HepG2 (cell line): ENCODE results near the gene IPP. TPM values are rescaled to one million over a fixed set of nuclear protein-coding genes. Genes with fewer than 3 reads are reported as not detected.

ENCODE experiments used
- ATF1 ChIP-seq: IDR thresholded peaks from 2 replicates; pipeline ENCODE4 v1.6.1; 2016; ENCODE audit warnings: mild to moderate bottlenecking, control low read depth
- ERF ChIP-seq: IDR thresholded peaks from 2 replicates; pipeline ENCODE4 v1.6.1; 2018; ENCODE audit warnings: missing biosample characterization, missing genetic modification reagents
- ESRRA ChIP-seq: sonication (generic); formaldehyde crosslinking; IDR thresholded peaks from 2 replicates; pipeline ENCODE4 v1.5.1; 2020; ENCODE audit warnings: mild to moderate bottlenecking, low read depth, missing genetic modification reagents
- EZH2 ChIP-seq: conservative IDR thresholded peaks from 2 replicates; pipeline ENCODE4 v1.6.1; 2012; ENCODE audit warnings: mild to moderate bottlenecking, low read depth, low read length, moderate library complexity
- FOXJ3 ChIP-seq: sonication (generic); formaldehyde crosslinking; IDR thresholded peaks from 2 replicates; pipeline ENCODE4 v1.4.0; 2020; ENCODE audit warnings: missing genetic modification reagents, mild to moderate bottlenecking, borderline replicate concordance
- ISX ChIP-seq: sonication (generic); formaldehyde crosslinking; conservative IDR thresholded peaks from 2 replicates; pipeline ENCODE4 v1.5.0; 2020; ENCODE audit warnings: missing genetic modification reagents
- KDM5A ChIP-seq: fragments of 200-600 bp; sonication (generic); IDR thresholded peaks from 2 replicates; pipeline ENCODE4 v1.7.0; 2018; ENCODE audit warnings: antibody characterized with exemption, mild to moderate bottlenecking, low read length, borderline replicate concordance
- KDM6A ChIP-seq: IDR thresholded peaks from 2 replicates; pipeline ENCODE4 v1.6.1; 2016; ENCODE audit warnings: low read depth
- NR2F2 ChIP-seq: IDR thresholded peaks from 2 replicates; pipeline ENCODE4 v1.6.1; 2012; ENCODE audit warnings: low read depth, inconsistent platforms, borderline replicate concordance
- NR3C1 ChIP-seq: sonication (generic); formaldehyde crosslinking; IDR thresholded peaks from 2 replicates; pipeline ENCODE4 v1.4.0; 2020; ENCODE audit warnings: missing genetic modification reagents
- PPARG ChIP-seq: conservative IDR thresholded peaks from 2 replicates; pipeline ENCODE4 v1.6.1; 2016; ENCODE audit warnings: missing biosample characterization, missing genetic modification reagents
- REL ChIP-seq: sonication (generic); formaldehyde crosslinking; conservative IDR thresholded peaks from 2 replicates; pipeline ENCODE4 v1.8.0; 2022; ENCODE audit warnings: mild to moderate bottlenecking, missing genetic modification reagents, moderate library complexity
- SIX1 ChIP-seq: sonication (generic); formaldehyde crosslinking; IDR thresholded peaks from 2 replicates; pipeline ENCODE4 v1.4.0; 2020; ENCODE audit warnings: missing genetic modification reagents, borderline replicate concordance
- SNAI1 ChIP-seq: sonication (generic); formaldehyde crosslinking; IDR thresholded peaks from 2 replicates; pipeline ENCODE4 v1.5.0; 2020; ENCODE audit warnings: mild to moderate bottlenecking, missing genetic modification reagents, borderline replicate concordance
- ZC3H13 ChIP-seq: sonication (generic); formaldehyde crosslinking; IDR thresholded peaks from 2 replicates; pipeline ENCODE4 v1.8.1; 2023; ENCODE audit warnings: mild to moderate bottlenecking, missing genetic modification reagents, moderate library complexity
- ZKSCAN1 ChIP-seq: fragments of 150-350 bp; IDR thresholded peaks from 2 replicates; pipeline ENCODE4 v1.6.1; 2014; ENCODE audit warnings: low read length
- ZNF292 ChIP-seq: sonication (generic); formaldehyde crosslinking; IDR thresholded peaks from 2 replicates; pipeline ENCODE4 v1.8.1; 2022; ENCODE audit warnings: mild to moderate bottlenecking, low read depth, missing genetic modification reagents, borderline replicate concordance
- ZNF383 ChIP-seq: sonication (generic); formaldehyde crosslinking; IDR thresholded peaks from 2 replicates; pipeline ENCODE4 v1.4.0; 2020; ENCODE audit warnings: missing genetic modification reagents, mild to moderate bottlenecking, borderline replicate concordance
- ZNF589 ChIP-seq: sonication (generic); formaldehyde crosslinking; conservative IDR thresholded peaks from 2 replicates; pipeline ENCODE4 v1.8.0; 2022; ENCODE audit warnings: mild to moderate bottlenecking, moderate library complexity, missing genetic modification reagents
- ZNF75D ChIP-seq: sonication (generic); formaldehyde crosslinking; IDR thresholded peaks from 2 replicates; pipeline ENCODE4 v1.8.1; 2023; ENCODE audit warnings: missing genetic modification reagents, mild to moderate bottlenecking, borderline replicate concordance
- ZNF777 ChIP-seq: sonication (generic); formaldehyde crosslinking; IDR thresholded peaks from 2 replicates; pipeline ENCODE4 v1.4.0; 2020; ENCODE audit warnings: missing genetic modification reagents
- ZNF792 ChIP-seq: IDR thresholded peaks from 2 replicates; pipeline ENCODE4 v1.6.1; 2016
- polyA plus RNA-seq, 8 experiments: library from polyadenylated mRNA; depleted of rRNA in 3 of 8; stranded (reverse) in 7 of 8; unstranded in 1 of 8; fragments of >200 nt; fragmentation: Illumina TruSeq in 4 of 8; extraction: Trizol in 4 of 8; gene quantifications; 2 replicates each; pipeline versions ENCODE4 v1.2.1 to v1.2.3, GENCODE V29; 2011 to 2016; ENCODE audit warnings: low read depth in 4 of 8, missing spikeins in 1 of 8, mixed read lengths in 1 of 8; ENCODE audit not compliant: insufficient read depth in 1 of 8
- total RNA-seq, 5 experiments: library from RNA; depleted of rRNA; stranded (reverse); fragments of >200 nt; fragmentation: Illumina TruSeq; extraction: Trizol; gene quantifications; 2 replicates each; pipeline ENCODE4 v1.2.3, GENCODE V29; 2016; ENCODE audit warnings: low read depth in 1 of 5
- TF ChIP-seq, protein P1 (sequence below): sonication (generic); formaldehyde crosslinking; IDR thresholded peaks from 2 replicates; pipeline ENCODE4 v1.4.0; 2020; ENCODE audit warnings: missing genetic modification reagents
- TF ChIP-seq, protein P2 (sequence below): sonication (generic); formaldehyde crosslinking; IDR thresholded peaks from 2 replicates; pipeline ENCODE4 v1.4.0; 2020; ENCODE audit warnings: mild to moderate bottlenecking, missing genetic modification reagents
- TF ChIP-seq, protein P3 (sequence below): sonication (generic); formaldehyde crosslinking; IDR thresholded peaks from 2 replicates; pipeline ENCODE4 v1.9.0; 2022; ENCODE audit warnings: low read depth, missing genetic modification reagents

IPP gene
- total and polyA plus RNA-seq, 2 of the 13 experiments (the other 11 are each of a cell fraction or from before 2014, with no cell fraction given), result 3.0 to 9.7 TPM

DNA sequence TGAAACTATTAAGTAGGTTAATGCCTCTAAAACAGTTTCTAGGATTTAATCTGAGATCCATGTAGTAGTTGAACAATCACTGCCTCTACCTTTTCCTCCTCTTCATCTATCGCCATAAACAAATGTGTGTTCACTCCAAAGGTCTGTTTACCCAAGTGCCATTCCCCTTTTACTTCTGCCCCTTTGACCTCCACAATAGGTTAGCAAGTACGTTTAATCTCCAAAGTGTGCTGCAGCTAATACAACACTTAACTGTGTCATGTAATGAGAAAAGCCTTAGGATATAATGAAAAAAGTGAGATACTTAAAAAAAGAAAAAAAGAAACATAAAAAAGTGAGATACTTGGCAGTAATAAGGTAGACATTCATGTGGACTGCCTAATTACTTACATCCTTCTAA is 92.3 kb downstream of the IPP start (continued):
- TF ChIP-seq SNAI1 (no peak), SIX1 (CRISPR knock-in tag) (no peak), ZNF383 (CRISPR knock-in tag) (no peak), ZNF792 (0 out of 2 replicates have a peak, but pooled peaks have one; percentile 57), ERF (CRISPR knock-in tag) (peak; percentile 56; the same call in 1 of the 2 replicates), KDM5A (no peak; the same call in 1 of the 2 replicates), FOXJ3 (peak; percentile 83; the same call in 1 of the 2 replicates), NR2F2 (peak; percentile 95), ATF1 (CRISPR knock-in tag) (peak; percentile 55; the same call in 1 of the 2 replicates), ZNF589 (CRISPR knock-in tag) (no peak), REL (CRISPR knock-in tag) (no peak), EZH2 (no peak), ESRRA (CRISPR knock-in tag) (peak; percentile 87), NR3C1 (CRISPR knock-in tag) (no peak), ZNF777 (no peak), ZC3H13 (CRISPR knock-in tag) (no peak), ZNF75D (CRISPR knock-in tag) (no peak), KDM6A (CRISPR knock-in tag) (peak; percentile 84), ISX (no peak), ZNF292 (CRISPR knock-in tag) (no peak), ZKSCAN1 (no peak), PPARG (peak; percentile 68)
- TF ChIP-seq, protein P1, sequence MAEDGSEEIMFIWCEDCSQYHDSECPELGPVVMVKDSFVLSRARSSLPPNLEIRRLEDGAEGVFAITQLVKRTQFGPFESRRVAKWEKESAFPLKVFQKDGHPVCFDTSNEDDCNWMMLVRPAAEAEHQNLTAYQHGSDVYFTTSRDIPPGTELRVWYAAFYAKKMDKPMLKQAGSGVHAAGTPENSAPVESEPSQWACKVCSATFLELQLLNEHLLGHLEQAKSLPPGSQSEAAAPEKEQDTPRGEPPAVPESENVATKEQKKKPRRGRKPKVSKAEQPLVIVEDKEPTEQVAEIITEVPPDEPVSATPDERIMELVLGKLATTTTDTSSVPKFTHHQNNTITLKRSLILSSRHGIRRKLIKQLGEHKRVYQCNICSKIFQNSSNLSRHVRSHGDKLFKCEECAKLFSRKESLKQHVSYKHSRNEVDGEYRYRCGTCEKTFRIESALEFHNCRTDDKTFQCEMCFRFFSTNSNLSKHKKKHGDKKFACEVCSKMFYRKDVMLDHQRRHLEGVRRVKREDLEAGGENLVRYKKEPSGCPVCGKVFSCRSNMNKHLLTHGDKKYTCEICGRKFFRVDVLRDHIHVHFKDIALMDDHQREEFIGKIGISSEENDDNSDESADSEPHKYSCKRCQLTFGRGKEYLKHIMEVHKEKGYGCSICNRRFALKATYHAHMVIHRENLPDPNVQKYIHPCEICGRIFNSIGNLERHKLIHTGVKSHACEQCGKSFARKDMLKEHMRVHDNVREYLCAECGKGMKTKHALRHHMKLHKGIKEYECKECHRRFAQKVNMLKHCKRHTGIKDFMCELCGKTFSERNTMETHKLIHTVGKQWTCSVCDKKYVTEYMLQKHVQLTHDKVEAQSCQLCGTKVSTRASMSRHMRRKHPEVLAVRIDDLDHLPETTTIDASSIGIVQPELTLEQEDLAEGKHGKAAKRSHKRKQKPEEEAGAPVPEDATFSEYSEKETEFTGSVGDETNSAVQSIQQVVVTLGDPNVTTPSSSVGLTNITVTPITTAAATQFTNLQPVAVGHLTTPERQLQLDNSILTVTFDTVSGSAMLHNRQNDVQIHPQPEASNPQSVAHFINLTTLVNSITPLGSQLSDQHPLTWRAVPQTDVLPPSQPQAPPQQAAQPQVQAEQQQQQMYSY, result no peak
- TF ChIP-seq, protein P2, sequence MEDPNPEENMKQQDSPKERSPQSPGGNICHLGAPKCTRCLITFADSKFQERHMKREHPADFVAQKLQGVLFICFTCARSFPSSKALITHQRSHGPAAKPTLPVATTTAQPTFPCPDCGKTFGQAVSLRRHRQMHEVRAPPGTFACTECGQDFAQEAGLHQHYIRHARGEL (CRISPR knock-in tag), result no peak
- TF ChIP-seq, protein P3, sequence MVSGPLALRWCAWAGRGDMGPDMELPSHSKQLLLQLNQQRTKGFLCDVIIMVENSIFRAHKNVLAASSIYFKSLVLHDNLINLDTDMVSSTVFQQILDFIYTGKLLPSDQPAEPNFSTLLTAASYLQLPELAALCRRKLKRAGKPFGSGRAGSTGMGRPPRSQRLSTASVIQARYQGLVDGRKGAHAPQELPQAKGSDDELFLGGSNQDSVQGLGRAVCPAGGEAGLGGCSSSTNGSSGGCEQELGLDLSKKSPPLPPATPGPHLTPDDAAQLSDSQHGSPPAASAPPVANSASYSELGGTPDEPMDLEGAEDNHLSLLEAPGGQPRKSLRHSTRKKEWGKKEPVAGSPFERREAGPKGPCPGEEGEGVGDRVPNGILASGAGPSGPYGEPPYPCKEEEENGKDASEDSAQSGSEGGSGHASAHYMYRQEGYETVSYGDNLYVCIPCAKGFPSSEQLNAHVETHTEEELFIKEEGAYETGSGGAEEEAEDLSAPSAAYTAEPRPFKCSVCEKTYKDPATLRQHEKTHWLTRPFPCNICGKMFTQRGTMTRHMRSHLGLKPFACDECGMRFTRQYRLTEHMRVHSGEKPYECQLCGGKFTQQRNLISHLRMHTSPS (CRISPR knock-in tag), result no peak; the same call in 1 of the 2 replicates
